Measurements from ENCODE around the gene RNF168.
"Not testable (repeated sequence)": the region's sequence is repeated elsewhere in the genome, so short reads cannot be mapped to it uniquely, and the experiment has no call there.

Gene RNF168

GRCh38 chr3:196514913-196515621, 11.5 kb upstream of the RNF168 start, which contains the start of gene SMCO1:
SMCO1 (minus strand) TSS chr3:196515346; CDS start chr3:196515209, 137 bp downstream.
- DNase-seq, result no peak

GRCh38 chr3:196514350-196514716, 10.8 kb upstream of the RNF168 start:
- DNase-seq, result no peak

- DNase-seq, result no peak
These were observed 10.3 kb upstream of the RNF168 start for GRCh38 chr3:196513697-196514349.

- DNase-seq, result not testable (repeated sequence)
These were observed 8.3 kb upstream of the RNF168 start for GRCh38 chr3:196511646-196512425.

GRCh38 chr3:196511108-196511507, 7.5 kb upstream of the RNF168 start:
- DNase-seq, result not testable (repeated sequence)

- no peak for DNase-seq
These were observed 3.1 kb upstream of the RNF168 start for GRCh38 chr3:196506687-196507086.

- no peak for DNase-seq
These were observed 988 bp upstream of the RNF168 start for GRCh38 chr3:196504556-196504955.

GRCh38 chr3:196504077-196504398, 470 bp upstream of the RNF168 start:
- DNase-seq, result not testable (repeated sequence)

- peak; percentile 38 for DNase-seq
These were observed 783 bp downstream of the RNF168 start for GRCh38 chr3:196502775-196503195.

- DNase-seq, result no peak
These were observed 2.1 kb downstream of the RNF168 start for GRCh38 chr3:196501316-196502044.

GRCh38 chr3:196499807-196500524, 3.6 kb downstream of the RNF168 start:
- DNase-seq, result no peak

GRCh38 chr3:196499061-196499460, 4.5 kb downstream of the RNF168 start:
- no peak for DNase-seq

GRCh38 chr3:196498297-196498696, 5.3 kb downstream of the RNF168 start:
- no peak for DNase-seq

GRCh38 chr3:196496183-196496582, 7.4 kb downstream of the RNF168 start:
- DNase-seq, result no peak

- DNase-seq, result no peak
These were observed 10.3 kb downstream of the RNF168 start for GRCh38 chr3:196493292-196493691.

GRCh38 chr3:196492080-196492479, 11.5 kb downstream of the RNF168 start:
- DNase-seq, result no peak

- no peak for DNase-seq
These were observed 13.8 kb downstream of the RNF168 start for GRCh38 chr3:196489747-196490146.

- DNase-seq, result peak; percentile 21
These were observed 17.3 kb downstream of the RNF168 start for GRCh38 chr3:196486263-196486662.

GRCh38 chr3:196477678-196478077, 25.9 kb downstream of the RNF168 start:
- DNase-seq, result no peak

- no peak for DNase-seq
These were observed 31.3 kb downstream of the RNF168 start for GRCh38 chr3:196472286-196472685.

- DNase-seq, result no peak
These were observed 32.0 kb downstream of the RNF168 start for GRCh38 chr3:196471551-196471950.

- DNase-seq, result not testable (repeated sequence)
These were observed 33.4 kb downstream of the RNF168 start for GRCh38 chr3:196470182-196470581.
